HG02870 (cell line): ENCODE measurements around the gene FZD4.
"Not testable (repeated sequence)": the region's sequence is repeated elsewhere in the genome, so short reads cannot be mapped to it uniquely, and the experiment has no call there.

Experiments used
- ATAC-seq: cut with Tn5 transposase; IDR thresholded peaks from one replicate; pipeline ENCODE4 v1.9.1; 2021; ENCODE audit warnings: mild to moderate bottlenecking, moderate library complexity; ENCODE audit not compliant: unreplicated experiment

The FZD4 gene

GRCh38 chr11:86938203-86938899 is 16.8 kb downstream of the FZD4 start:
- no peak for ATAC-seq

DNA sequence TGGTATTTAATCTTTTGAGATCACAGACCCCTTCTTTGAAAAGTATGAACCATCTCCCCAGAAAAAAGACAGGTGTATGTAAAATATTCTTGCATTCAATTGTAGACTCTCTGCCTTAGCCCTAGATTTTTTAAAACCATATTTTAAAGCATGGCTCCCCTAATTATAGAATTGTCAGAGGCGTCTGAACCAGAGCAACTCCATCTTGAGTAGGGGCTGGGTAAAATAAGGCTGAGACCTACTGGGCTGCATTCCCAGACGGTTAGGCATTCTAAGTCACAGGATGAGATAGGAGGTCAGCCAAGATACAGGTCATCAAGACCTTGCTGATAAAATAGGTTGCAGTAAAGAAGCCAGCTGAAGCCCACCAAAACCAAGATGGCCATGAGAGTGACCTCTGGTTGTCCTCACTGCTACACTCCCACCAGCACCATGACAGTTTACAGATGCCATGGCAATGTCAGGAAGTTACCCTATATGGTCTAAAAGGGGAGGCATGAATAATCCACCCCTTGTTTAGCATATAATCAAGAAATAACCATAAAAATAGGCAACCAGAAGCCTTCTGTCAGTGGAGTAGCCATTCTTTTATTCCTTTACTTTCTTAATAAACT is 17.9 kb downstream of the FZD4 start:
- ATAC-seq, result not testable (repeated sequence)

DNA sequence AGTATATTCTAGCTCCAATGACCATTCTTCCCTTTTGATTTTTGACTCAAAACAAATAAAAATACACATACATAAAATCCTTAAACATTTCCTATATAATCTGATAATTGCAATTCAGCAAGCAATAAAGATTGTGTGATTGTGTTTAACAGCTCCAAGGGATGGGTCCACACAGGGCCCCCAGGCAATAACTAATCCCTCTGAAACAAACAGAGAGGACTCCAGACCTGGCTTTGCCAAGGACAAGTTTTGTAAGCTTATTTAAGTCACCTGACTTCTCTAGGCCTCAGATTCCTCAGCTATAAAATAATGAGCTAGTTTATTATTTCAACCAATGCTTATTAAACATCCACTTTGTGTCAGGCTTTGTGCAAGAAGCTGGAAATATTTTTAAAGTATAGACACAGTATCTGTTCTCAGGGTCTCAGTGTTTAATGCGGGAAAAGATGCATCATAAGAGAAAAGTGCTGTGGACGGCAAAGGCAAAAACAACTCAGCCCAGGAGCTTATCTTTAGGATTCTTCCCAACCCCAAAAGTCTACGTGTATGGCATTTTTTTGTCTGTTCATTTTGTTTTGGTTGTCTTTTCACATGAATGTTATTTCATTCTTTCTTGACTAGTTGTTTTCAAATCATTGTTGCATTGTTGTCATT is 20.1 kb downstream of the FZD4 start:
- no peak for ATAC-seq

DNA sequence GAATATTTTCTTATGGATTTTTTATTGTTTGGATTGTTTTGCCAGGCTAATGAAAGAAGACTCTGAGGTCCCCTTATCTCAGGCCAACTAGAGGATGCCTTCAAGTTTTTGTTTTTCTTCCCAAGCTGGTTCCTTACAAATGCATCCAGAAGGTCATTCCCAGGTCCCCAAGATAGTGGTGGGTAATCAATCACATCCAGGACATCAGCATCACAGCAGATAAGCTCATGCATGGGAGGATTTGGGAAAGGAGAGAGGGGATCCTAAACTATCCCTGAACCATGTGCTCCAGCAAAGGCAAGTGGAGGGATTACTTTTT is 20.7 kb downstream of the FZD4 start:
- ATAC-seq, result no peak

DNA sequence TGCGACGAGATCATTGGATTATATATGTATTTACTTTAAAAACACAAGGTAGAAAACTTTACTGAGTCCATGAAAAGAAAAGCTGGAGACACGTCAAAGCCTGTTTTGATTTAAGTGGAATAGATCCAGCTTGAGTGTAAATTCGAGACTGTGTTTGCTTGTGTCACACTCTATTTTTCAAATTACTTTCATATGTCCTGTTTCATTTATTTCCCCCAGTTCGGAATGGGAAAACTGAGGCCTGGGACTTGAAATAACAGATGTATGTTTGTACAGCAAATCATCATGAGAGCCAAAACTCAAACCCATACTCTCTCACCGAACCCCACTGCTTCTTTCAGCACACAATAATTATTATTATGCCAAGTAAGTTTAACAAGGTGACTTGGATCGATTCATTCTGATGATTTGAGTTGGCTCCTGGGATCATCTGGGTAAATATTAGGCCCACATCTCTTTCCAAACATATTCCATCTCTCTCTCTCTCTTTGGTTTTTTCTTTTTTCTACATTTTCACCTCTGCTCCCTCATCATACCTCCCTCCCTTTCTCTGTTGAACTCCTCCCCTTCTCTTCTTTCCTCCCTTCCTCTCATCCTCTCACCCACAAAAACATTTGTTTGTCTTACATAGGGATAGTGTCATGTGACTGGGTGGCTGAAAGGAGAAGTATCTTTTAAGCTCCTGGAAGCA is 21.2 kb downstream of the FZD4 start:
- ATAC-seq, result no peak

- no peak for ATAC-seq
Measured at GRCh38 chr11:86932924-86933875, 22.0 kb downstream of the FZD4 start.

DNA sequence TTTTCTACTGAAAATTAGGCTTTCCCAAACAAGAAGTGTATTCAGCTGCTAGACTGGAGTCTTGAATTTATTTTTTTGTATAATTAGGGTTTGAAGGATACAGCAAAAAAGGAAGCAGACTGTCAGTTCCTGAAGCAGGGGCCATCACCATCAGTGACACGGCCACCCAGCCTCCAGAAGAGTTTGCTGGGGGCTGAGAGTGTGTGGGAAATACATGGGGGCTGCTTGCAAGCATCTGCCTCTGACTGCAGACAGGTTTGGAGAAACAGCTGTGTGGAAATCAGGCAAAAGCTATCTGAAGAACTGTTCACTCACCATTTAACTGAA is 23.0 kb downstream of the FZD4 start:
- ATAC-seq, result no peak

DNA sequence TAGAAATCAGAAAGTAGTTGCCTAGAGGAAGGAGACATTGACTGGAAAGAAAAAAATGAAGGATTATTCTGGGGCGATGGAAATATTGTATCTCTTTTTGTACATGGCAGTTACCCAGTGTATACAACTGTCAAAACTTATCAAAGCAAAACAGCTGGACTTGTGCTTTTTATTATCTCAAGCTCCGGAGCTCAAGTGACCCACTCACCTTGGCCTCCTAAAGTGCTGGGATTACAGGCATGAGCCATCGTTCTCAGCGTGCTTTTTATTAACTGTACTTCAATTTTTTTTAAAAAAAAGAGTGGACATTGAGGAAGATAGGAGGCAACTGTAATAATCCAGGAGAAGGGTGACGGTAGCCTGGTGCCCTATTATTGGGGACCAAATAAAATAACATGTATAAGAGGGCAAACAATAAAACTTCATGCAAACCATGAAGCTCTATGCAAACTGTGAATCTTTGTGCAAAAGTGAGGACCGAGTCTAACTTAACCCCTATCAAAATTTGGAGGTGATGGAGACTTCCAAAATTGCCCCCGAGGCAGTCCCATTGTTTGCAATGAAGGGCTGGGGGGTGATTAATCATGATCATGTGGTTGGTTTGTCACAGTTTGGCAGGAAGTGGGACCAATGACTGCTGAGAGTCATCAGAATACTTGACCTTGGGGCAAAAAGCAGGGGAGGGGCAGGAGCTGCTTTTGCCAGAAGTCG is 23.5 kb downstream of the FZD4 start:
- ATAC-seq, result no peak

GRCh38 chr11:86930957-86931547 is 24.1 kb downstream of the FZD4 start:
- ATAC-seq, result no peak

GRCh38 chr11:86926975-86927374 is 28.2 kb downstream of the FZD4 start:
- no peak for ATAC-seq

DNA sequence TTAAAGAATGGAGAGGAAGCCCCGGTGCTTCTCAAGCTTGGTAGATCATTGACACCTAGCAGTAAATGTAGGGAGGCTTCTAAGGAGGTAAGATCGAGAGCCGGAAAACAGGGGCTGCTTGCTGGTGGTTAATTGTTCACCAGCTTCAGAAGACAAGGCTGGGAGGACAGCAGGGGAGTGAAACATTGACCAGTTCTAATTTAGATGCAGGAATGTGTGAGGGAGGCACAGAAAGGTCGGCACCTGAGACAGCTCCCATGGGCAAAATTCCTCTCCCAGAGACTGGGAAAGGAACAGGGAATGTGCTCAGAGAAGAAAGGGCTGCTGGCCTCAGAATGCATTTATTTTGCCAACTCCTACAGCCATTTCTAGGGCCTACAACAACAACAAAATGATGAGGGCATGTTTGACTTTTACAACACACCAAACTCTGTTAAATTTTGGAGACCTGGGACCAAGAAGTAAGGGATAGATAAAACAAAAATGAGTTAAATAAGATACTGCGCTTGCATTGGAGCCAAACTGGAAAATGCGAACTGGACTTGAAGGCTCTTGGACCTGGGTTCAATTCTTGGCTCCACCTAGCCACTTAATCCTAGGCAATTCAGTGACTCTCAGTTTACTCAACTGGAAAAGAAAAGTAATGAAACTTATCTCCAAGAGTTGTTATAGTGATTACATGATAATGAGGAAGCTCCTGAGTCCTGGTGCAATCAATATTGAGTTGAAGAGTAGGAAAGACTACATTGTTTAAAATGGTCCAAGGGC is 31.0 kb downstream of the FZD4 start:
- ATAC-seq, result no peak

GRCh38 chr11:86922225-86922624 is 33.0 kb downstream of the FZD4 start:
- no peak for ATAC-seq

GRCh38 chr11:86919557-86920210 is 35.5 kb downstream of the FZD4 start:
- ATAC-seq, result no peak

DNA sequence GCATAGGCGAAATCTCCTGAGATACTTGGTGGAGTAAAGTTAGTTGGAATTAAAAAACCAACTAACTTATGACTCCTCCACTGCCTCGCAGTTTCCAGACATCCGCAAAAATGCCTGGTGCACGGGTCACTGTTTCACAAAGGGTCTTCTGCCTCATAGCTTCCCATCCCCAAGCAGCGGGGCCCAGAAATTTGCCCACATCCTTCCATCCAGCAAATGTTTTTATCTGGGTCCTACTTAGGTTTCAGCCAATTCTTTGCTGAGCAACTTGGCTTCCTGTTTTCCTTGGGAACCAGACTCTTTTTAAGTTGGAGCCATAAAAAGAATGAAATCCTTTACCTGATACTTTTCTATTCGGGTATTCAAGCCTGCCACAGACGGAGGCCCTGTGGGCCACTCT is 36.2 kb downstream of the FZD4 start:
- ATAC-seq, result no peak

- ATAC-seq, result no peak
Measured at GRCh38 chr11:86918496-86918895, 36.7 kb downstream of the FZD4 start.

GRCh38 chr11:86917589-86917988 is 37.6 kb downstream of the FZD4 start:
- ATAC-seq, result no peak

- ATAC-seq, result no peak
Measured at GRCh38 chr11:86916330-86916729, 38.9 kb downstream of the FZD4 start.

DNA sequence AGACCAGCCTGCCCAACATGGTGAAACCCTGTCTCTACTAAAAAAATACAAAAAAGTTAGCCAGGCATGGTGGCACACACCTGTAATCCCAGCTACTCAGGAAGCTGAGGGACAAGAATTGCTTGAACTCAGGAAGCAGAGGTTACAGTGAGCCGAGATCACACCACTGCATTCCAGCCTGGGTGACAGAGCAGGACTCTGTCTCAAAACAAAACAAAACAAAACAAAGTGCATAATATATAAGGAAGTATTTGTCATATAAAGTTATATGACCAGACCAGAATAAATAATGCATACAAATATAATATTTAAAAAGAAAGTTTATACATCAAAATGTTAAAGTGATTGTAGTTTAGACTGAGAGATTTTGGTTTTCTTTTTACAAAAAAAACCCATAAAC is 39.3 kb downstream of the FZD4 start:
- ATAC-seq, result not testable (repeated sequence)
